GM18868 (cell line): ENCODE results near the gene POLR2E.
A peak's percentile ranks its signal among the peaks of the same experiment; 100 is the strongest.
"Not testable (repeated sequence)": the region's sequence is repeated elsewhere in the genome, so short reads cannot be mapped to it uniquely, and the experiment has no call there.

Source experiments
- ATAC-seq: cut with Tn5 transposase; IDR thresholded peaks from one replicate; pipeline ENCODE4 v1.9.1; 2021; ENCODE audit warnings: mild to moderate bottlenecking, moderate library complexity; ENCODE audit not compliant: unreplicated experiment

POLR2E gene

GRCh38 chr19:1126984-1127760, 32.0 kb upstream of the POLR2E start:
- no peak for ATAC-seq

GRCh38 chr19:1125601-1126467, 30.7 kb upstream of the POLR2E start:
- no peak for ATAC-seq

- no peak for ATAC-seq
Measured at GRCh38 chr19:1123885-1124677, 28.9 kb upstream of the POLR2E start.

- no peak for ATAC-seq
Measured at GRCh38 chr19:1123381-1123780, 28.2 kb upstream of the POLR2E start.

- no peak for ATAC-seq
Measured at GRCh38 chr19:1122972-1123363, 27.8 kb upstream of the POLR2E start.

- no peak for ATAC-seq
Measured at GRCh38 chr19:1122021-1122971, 27.1 kb upstream of the POLR2E start.

GRCh38 chr19:1121395-1121794, 26.2 kb upstream of the POLR2E start:
- ATAC-seq, result no peak

GRCh38 chr19:1119475-1120217, 24.5 kb upstream of the POLR2E start:
- ATAC-seq, result no peak

GRCh38 chr19:1118999-1119398, 23.8 kb upstream of the POLR2E start:
- ATAC-seq, result no peak

GRCh38 chr19:1117654-1118053, 22.5 kb upstream of the POLR2E start:
- ATAC-seq, result no peak

- no peak for ATAC-seq
Measured at GRCh38 chr19:1116726-1117581, 21.8 kb upstream of the POLR2E start.

GRCh38 chr19:1115646-1116420, 20.7 kb upstream of the POLR2E start:
- no peak for ATAC-seq

- ATAC-seq, result not testable (repeated sequence)
Measured at GRCh38 chr19:1114728-1115127, 19.6 kb upstream of the POLR2E start.

- no peak for ATAC-seq
Measured at GRCh38 chr19:1113986-1114483, 18.9 kb upstream of the POLR2E start.

GRCh38 chr19:1113030-1113985, 18.1 kb upstream of the POLR2E start:
- ATAC-seq, result peak; percentile 62

- ATAC-seq, result no peak
Measured at GRCh38 chr19:1112268-1113029, 17.3 kb upstream of the POLR2E start.
